NCI-H446 treated with DMSO at 0.1 percent for 48 hours (cell line): ENCODE measurements around the gene ANKRD44.

Source experiments
- DNase-seq: peaks from one replicate; lab custom pipeline; 2025; lab: John Stamatoyannopoulos, UW

Gene ANKRD44

DNA sequence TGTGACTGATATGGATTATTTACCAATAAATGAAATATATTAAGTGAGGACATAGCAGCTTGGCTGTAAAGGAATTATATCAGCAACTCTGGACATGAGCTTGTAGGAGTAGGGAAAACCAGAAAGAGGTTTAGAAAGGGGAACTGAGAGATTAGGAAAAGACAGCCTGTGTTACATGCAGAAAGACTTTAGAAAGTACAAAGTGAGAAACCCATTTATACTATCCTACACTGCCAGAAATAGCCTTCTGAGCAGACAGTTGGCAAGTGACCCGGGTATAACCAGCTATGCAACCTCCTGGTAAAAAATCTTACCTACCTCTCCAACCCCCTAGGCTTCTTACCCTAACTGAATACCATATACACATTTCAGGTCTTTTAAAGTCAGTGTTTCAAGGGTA lies 134.1 kb downstream of the ANKRD44 start:
- no peak for DNase-seq

DNA sequence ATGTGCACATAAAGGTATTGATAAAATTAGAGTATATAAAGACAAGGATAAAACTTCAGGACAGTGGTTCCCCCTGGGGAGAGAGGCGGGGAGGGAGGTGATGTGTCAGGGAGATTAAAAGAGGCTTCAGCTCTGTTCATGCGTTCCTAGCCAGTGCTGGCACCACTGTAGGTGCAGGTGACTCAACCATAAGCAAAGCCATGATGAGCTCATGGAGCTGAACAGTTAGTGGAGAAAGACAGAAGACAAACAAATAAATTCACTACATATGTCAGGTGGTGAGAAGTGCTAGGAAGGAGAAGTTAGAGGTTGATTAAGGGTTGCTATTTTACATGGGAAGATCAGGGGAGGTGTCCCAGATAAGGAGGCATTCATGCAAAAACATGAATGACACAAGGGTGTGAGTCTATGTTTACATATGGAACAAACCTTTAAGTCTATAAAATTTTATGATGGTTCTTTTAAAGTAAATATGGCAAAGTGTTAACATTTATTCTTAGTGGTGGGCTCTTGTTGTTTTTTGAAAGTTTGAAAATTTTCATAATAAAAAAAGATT lies 136.0 kb downstream of the ANKRD44 start:
- DNase-seq: no peak

GRCh38 chr2:197171582-197171981 lies 139.0 kb downstream of the ANKRD44 start:
- no peak for DNase-seq

- DNase-seq: no peak
Observed at GRCh38 chr2:197170208-197170607, 140.4 kb downstream of the ANKRD44 start.

DNA sequence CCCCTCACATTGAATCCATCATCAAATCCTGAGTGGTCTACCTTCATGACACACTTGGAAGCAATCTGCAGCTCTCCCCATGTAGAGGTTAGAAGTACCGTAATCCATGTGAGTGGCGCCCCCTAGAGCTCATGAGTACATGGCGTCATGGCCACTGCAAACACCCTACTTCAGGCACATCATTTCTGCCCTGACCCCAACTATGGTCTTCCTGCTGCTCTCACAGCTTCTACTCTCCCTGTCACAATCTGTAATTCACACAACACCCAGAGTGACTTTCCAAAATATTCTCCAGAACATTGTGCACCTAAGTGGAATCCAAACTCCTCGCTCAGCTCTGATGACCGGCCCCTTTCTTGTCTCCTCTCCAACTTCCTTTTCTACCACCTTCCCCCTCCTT lies 141.9 kb downstream of the ANKRD44 start:
- no peak for DNase-seq

DNA sequence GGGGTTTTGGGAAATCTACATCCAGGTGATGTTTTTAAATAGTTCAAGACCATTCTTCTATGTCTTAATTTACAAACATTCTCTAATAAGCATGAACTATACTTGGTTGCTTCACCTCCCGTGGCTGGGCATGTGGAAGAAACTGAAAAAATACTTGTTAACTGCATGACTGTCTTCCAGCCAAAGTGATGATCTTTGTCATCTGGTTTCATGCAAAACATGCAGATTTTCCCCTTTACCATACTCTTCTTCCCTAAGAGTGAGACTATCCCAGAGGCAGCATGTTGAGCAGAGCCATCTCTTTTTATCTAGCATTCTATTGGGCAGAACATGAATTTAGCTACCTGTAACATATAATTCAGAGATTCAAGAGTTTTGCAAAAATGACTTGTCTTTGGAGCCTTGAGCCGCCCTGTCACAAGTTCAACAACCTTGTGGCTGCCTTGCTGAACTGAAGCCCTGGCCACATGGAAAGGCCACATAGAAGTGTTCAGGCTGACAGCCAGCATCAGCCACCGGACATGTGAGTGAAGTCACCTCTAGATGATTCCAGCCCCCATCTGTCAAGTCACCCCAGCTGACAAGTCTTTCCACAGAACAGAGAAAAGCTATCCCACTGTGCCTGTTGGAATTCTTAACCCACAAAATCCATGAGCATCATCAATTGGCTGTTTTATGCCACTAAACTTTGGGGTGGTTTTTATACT lies 142.8 kb downstream of the ANKRD44 start:
- no peak for DNase-seq

GRCh38 chr2:197165020-197165419 lies 145.6 kb downstream of the ANKRD44 start:
- no peak for DNase-seq

DNA sequence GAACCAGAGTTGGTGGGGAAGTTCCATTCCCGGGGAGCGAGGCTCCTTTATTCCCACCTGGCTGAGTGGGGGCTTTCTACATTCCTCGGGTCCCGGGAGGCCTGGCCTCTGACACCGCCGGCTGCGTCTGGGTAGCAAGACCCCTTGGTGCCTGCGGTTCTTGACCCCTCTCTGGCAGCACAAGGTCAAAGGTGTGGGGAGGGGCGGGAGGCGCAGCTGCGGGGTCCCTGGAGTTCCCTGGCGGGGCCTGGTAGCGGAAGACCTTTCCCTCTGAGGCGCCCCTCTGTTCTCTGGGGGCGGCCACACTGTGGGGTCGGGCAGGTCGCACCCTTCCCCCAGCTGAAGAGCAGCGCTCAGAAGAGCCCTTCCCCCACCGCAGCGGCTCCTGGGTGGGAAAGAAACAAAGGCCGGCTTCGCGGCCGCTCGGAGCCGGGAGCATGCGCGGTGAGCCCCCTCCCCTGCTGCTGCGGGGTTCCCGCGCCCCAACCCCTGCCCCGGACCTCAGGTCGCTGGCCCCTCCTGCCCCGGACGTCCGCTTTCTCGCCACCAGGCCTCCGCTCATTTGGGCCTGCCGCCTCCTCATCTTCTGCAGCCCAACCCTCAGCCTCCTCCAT lies 146.3 kb downstream of the ANKRD44 start:
- no peak for DNase-seq

DNA sequence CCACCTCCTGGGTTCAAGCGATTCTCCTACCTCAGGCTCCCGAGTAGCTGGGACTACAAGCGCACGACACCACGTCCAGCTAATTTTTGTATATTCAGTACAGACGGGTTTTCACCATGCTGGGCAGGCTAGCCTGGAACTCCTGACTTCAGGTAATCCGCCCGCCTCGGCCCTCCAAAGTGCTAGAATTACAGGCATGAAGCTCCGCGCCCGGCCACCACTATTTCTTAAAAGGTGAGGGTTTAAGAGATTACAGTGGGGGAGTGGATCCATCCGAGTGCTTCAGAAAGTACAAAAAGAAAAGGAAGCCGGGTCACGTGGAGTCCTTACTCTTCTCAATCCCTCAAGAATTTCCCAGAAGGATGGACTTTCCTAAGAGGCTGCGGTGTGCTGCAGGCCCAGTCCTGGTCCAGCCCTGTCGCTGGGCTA lies 146.9 kb downstream of the ANKRD44 start:
- no peak for DNase-seq

DNA sequence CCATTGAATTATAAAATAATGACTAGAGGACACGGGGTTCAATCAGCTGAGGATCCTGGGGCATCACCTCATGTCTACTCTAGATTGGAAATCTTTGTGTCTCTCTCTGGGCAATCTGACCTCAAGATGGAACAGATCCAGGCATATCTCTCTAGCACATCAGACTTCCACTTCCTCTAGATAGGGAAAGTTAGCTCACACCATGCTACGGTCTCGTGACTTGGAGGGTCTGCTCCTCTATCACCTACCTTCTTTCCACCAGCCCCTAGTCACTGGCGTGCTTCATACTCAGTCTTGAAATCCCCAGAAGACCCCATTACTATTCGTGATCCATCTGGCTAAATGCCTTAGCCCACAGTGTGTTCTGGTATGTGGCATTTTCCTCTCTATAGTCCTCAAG lies 148.8 kb downstream of the ANKRD44 start:
- DNase-seq: no peak

- DNase-seq: no peak
Observed at GRCh38 chr2:197159661-197160211, 150.8 kb downstream of the ANKRD44 start.

DNA sequence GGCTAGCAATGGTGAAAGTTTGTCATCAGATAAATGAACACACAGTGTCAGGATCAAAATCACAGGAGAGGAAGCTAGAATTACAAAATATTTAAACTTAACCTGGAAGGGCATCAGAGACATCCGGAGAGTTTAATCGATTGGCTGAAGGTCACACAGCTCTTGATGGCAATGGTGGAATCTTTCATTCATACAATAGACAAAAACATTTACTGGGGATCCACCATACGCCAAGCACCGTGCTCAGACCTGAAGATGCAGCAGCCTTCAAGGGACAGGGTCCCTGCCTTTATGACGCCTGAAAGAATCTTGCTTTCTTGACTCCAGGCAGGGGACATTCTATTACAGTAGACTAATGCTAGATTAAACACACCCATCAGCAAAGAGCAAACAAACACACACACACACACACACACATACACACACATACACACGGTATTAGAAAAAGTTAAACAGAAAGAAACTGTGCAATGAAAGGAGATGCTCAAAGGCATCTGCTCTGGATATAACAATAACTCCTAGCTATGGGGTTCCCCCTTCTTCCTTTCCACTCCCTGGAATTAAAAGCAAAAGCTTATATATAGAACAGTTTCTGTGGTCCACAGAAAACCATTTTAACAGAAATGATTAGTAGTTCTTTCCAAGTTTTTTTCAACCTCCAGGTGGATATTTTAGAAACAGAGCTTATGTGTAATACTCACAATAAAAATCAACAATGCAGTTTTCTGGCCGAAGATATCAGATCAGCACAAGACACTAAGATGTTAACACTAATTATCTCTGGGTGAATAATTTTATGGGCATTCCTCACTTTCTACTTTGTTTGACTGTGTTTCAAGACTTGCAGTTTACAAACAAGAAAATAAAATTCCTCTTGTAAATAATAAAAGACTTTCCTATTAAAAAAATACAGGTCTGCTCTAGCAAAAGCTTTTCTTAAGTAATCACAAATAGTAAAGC lies 151.7 kb downstream of the ANKRD44 start:
- DNase-seq: no peak

GRCh38 chr2:197157879-197158537 lies 152.6 kb downstream of the ANKRD44 start:
- no peak for DNase-seq

DNA sequence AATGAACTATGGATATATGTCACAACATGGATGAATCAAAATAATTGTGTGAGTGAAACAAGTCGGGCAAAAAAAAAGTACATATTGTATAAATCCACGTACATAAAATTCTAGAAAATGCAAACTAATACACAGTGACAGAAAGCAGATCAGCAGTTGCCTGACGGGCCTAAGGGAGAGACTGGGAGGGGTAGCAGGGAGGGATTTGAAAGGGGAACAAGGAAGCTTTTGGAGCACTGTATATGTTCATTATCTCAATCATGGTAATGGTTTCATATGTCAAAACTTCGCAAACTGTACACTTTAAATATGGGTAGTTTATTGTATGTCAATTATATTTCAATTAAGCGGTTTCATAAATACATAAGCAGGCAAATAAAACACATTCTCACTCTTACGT lies 153.8 kb downstream of the ANKRD44 start:
- DNase-seq: no peak

- DNase-seq: no peak
Observed at GRCh38 chr2:197152451-197153228, 157.9 kb downstream of the ANKRD44 start.

- no peak for DNase-seq
Observed at GRCh38 chr2:197149546-197149945, 161.0 kb downstream of the ANKRD44 start.

DNA sequence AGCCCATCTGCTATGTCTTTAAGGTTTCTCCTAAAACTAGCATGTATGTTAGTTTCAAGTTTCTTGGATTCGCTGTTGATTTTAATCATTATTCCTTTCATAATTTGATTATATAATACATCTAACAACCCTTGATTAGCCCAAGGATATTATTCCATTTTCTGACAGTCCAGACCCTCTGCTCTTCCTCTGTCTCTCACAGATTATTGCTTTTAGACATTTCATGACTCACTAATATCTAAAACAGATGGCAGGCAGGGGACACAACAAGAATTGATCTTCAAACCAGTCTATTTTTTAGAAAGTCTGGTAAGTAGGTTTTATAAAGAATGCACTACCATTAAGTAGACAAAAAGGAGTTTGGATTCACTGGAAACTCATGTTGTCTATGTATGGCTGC lies 162.2 kb downstream of the ANKRD44 start:
- no peak for DNase-seq

DNA sequence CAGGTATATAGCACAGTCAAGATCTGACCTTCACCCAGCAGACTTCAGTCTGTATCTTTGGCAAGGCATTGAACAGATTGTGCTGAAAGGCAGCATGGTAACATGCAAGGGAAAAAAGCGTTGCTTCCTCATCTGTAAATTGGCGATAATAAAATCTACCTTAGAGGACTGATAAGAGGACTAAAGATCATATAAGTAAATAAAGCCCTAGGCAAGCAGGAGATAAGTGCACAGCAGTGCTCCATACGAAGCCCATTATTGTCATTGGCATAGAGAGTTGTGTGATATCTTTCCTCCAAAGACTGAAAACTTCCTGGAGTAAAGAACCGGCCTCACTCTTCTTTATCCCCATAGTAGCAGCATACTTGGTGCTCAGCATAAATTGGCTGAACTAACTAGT lies 162.6 kb downstream of the ANKRD44 start:
- no peak for DNase-seq

- DNase-seq: no peak
Observed at GRCh38 chr2:197146995-197147394, 163.6 kb downstream of the ANKRD44 start.

DNA sequence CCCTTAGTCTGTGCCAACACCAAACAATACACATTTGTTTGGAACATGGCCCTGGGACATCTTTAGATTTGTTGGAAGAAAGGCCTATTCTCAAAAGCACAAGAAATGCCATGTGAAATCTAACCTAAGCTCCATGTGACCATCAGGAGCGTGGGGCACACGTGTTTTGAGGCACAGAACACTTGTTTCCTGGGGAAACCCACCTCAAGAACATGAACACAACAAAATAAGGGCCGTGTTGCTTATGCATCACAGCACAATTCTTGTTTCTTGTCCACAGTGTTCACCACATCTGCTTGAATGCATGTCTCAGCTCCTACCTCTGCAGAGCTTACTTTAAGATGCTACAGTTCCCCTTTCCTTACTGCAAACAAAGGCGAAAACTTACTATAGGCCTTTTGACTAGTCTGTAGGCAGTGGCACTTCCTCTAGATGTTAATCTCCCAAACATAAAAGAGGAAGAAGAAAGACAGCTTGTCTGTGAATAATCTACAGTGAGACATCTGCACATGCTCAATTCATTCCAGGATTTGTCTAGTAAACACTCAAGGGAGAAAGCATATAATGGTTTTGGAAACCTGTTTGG lies 165.0 kb downstream of the ANKRD44 start:
- no peak for DNase-seq
